ENCODE data around the gene ST8SIA2. TPM values are rescaled to one million over a fixed set of nuclear protein-coding genes. Genes with fewer than 3 reads are reported as not detected.

ST8SIA2 gene
- total and polyA plus RNA-seq, 10 of the 15 experiments (the other 5 are each of a cell fraction or from before 2014, with no cell fraction given): not detected

- BruUV-seq (replicated peaks): no TSS peak
- ChIA-PET CTCF (no interaction called here), SMC1A (ENCODE audit: uncharacterized antibody, unreplicated experiment) (no interaction called here), POLR2A (no interaction called here), RAD21 (ENCODE audit: unreplicated experiment) (no interaction called here)
- no peak overlapping the region for H3K27ac ChIP-seq (ENCODE audit: control insufficient read depth, insufficient read depth)
- in situ Hi-C loops (cut with MboI): no loop called here
- intact Hi-C loops (cut with micrococcal nuclease; ENCODE audit: unreplicated experiment): no loop called here
- H3K4me1 ChIP-seq (ENCODE audit: control insufficient read depth, insufficient read depth, low read length): no peaks in the 10 kb centered on the region
- no peak overlapping the region for H3K4me2 ChIP-seq (ENCODE audit: control insufficient read depth, insufficient read depth)
- H3K27me3 ChIP-seq (replicated peaks in 1 of 2; ENCODE audit: control insufficient read depth in 2 of 2, insufficient read depth in 2 of 2, low read length in 1 of 2): peaks cover 0 to 3% of the 10 kb centered on the region in 2 experiments; a peak in 3 of 4 replicates
- no peak for DNase-seq (ENCODE audit: low read depth, low spot score)
- H3K79me2 ChIP-seq (ENCODE audit: control insufficient read depth, insufficient read depth, low read length): no peaks in the 10 kb centered on the region
- TF ChIP-seq ATF2 (IDR thresholded peaks at IDR 0.05; ENCODE audit: low read length) (no peak), ZNF274 (IDR thresholded peaks at IDR 0.05; ENCODE audit: insufficient read depth, insufficient read length) (no peak), USF2 (IDR thresholded peaks at IDR 0.05; ENCODE audit: borderline replicate concordance, low read depth, low read length) (no peak), HDAC2 (IDR thresholded peaks at IDR 0.05) (no peak), CBX5 (IDR thresholded peaks at IDR 0.05; ENCODE audit: low read depth) (no peak), NRF1 (conservative IDR thresholded peaks at IDR 0.05; ENCODE audit: low read depth, low read length) (no peak), IKZF1 (conservative IDR thresholded peaks at IDR 0.05) (no peak), SUPT20H (IDR thresholded peaks at IDR 0.05; ENCODE audit: borderline replicate concordance, control insufficient read depth, low read depth, low read length) (no peak), ZBTB33 (IDR thresholded peaks at IDR 0.05) (no peak), RAD21 (IDR thresholded peaks at IDR 0.05; ENCODE audit: insufficient read depth, low read depth, low read length) (no peak), RELB (IDR thresholded peaks at IDR 0.05; ENCODE audit: low read depth) (no peak), BCL3 (IDR thresholded peaks at IDR 0.05; ENCODE audit: borderline replicate concordance, insufficient read depth, low read depth, low read length, poor library complexity, severe bottlenecking) (no peak), CHD4 (IDR thresholded peaks at IDR 0.05) (no peak), LARP7 (IDR thresholded peaks at IDR 0.05) (no peak), CREB1 (IDR thresholded peaks at IDR 0.05; ENCODE audit: low read depth) (no peak), MAX (IDR thresholded peaks at IDR 0.05; ENCODE audit: low read depth, low read length) (no peak), ESRRA (IDR thresholded peaks at IDR 0.05; ENCODE audit: low read length) (no peak), BMI1 (IDR thresholded peaks at IDR 0.05; ENCODE audit: borderline replicate concordance) (no peak)
- no peaks in the 10 kb centered on the region for H3K9me3 ChIP-seq (replicated peaks; ENCODE audit: control insufficient read depth, insufficient read depth, low read length)
- no peak overlapping the region for H3K4me3 ChIP-seq
- ATAC-seq: no peak
- no peak for FAIRE-seq
- H4K20me1 ChIP-seq (ENCODE audit: control insufficient read depth, insufficient read depth): no peaks in the 10 kb centered on the region
- H3K9ac ChIP-seq (ENCODE audit: control insufficient read depth, insufficient read depth, low read length): no peak overlapping the region
- WGBS (ENCODE audit: insufficient coverage, insufficient replicate concordance, low lambda C conversion rate, missing lambda C conversion rate): 16% methylated on average over 2 of the region's 2 CpGs
- H3K36me3 ChIP-seq (ENCODE audit: control insufficient read depth in 2 of 2, insufficient read depth in 2 of 2, low read length in 1 of 2): no peaks in the 10 kb centered on the region
- H2AFZ ChIP-seq (ENCODE audit: control insufficient read depth, low read depth, low read length): no peak overlapping the region
Observed at GRCh38 chr15:92462424-92463125, 68.9 kb downstream of the ST8SIA2 start.
